GM12878 (cell line): ENCODE results near the gene RIPOR3.

Source experiments
- CTCF ChIP-seq, 3 experiments: IDR thresholded peaks in 2 of 3; conservative IDR thresholded peaks in 1 of 3; 2 replicates each; pipeline ENCODE4 v1.5.1; 2011; ENCODE audit warnings: low read depth in 3 of 3, low read length in 3 of 3, mild to moderate bottlenecking in 3 of 3, control low read depth in 2 of 3, moderate library complexity in 2 of 3, inconsistent platforms in 1 of 3, mixed read lengths in 1 of 3; ENCODE audit not compliant: control insufficient read depth in 2 of 3, insufficient read depth in 1 of 3; ENCODE audit errors: extremely low read depth in 1 of 3
- E4F1 ChIP-seq: fragments of 450-650 bp; IDR thresholded peaks from 2 replicates; pipeline ENCODE4 v1.6.1; 2018; ENCODE audit warnings: borderline replicate concordance, mild to moderate bottlenecking; ENCODE audit not compliant: partially characterized antibody
- MAX ChIP-seq: IDR thresholded peaks from 2 replicates; pipeline ENCODE4 v1.6.1; 2012; ENCODE audit warnings: low read depth, low read length, improper control_type of control experiment
- ZBTB33 ChIP-seq: fragments of 450-650 bp; IDR thresholded peaks from 2 replicates; pipeline ENCODE4 v1.6.1; 2017; ENCODE audit warnings: mild to moderate bottlenecking
- ZNF274 ChIP-seq: IDR thresholded peaks from one replicate; pipeline ENCODE4 v1.8.0; 2011; ENCODE audit not compliant: insufficient read length, insufficient read depth

- TF ChIP-seq CTCF (IDR thresholded peaks at IDR 0.05 in 2 of 3, conservative IDR thresholded peaks at IDR 0.05 in 1 of 3; ENCODE audit: control insufficient read depth in 2 of 3, extremely low read depth in 1 of 3, insufficient read depth in 1 of 3, low read depth in 3 of 3, low read length in 3 of 3) (no peak), ZNF274 (no peak), MAX (no peak), E4F1 (no peak), ZBTB33 (no peak)
These were observed 22.3 kb upstream of the RIPOR3 start for GRCh38 chr20:50713657-50714101.
